ENCODE data around the gene ZNF280C.
A peak's percentile ranks its signal among the peaks of the same experiment; 100 is the strongest.
"Not testable (repeated sequence)": the region's sequence is repeated elsewhere in the genome, so short reads cannot be mapped to it uniquely, and the experiment has no call there.

The ZNF280C gene

GRCh38 chrX:130285710-130286109, 17.0 kb upstream of the ZNF280C start:
- Histone ChIP-seq H3K27me3 (ENCODE audit: low read depth, low read length) (no peaks in the 10 kb centered on the region), H3K4me3 (ENCODE audit: low read depth in 1 of 2, low read length in 2 of 2) (no peak overlapping the region), H3K27ac (ENCODE audit: low read length) (no peak overlapping the region), H3K9me3 (ENCODE audit: control insufficient read depth in 1 of 2, low read length in 2 of 2) (no peaks in the 10 kb centered on the region), H3K36me3 (ENCODE audit: control insufficient read depth in 1 of 2, insufficient read depth in 2 of 2, low read length in 2 of 2) (no peaks in the 10 kb centered on the region), H3K4me1 (ENCODE audit: control insufficient read depth in 1 of 2, insufficient read depth in 2 of 2, low read length in 2 of 2) (no peaks in the 10 kb centered on the region)

- H3K4me3 ChIP-seq (ENCODE audit: low read depth in 1 of 2, low read length in 2 of 2) = no peak overlapping the region
Measured at GRCh38 chrX:130285069-130285620, 16.4 kb upstream of the ZNF280C start.

GRCh38 chrX:130282151-130282550, 13.5 kb upstream of the ZNF280C start:
- Histone ChIP-seq H3K36me3 (ENCODE audit: control insufficient read depth in 1 of 2, insufficient read depth in 2 of 2, low read length in 2 of 2) (no peaks in the 10 kb centered on the region), H3K4me3 (ENCODE audit: low read depth in 1 of 2, low read length in 2 of 2) (no peak overlapping the region), H3K9me3 (ENCODE audit: control insufficient read depth in 1 of 2, low read length in 2 of 2) (no peaks in the 10 kb centered on the region), H3K27me3 (ENCODE audit: low read depth, low read length) (no peaks in the 10 kb centered on the region), H3K27ac (ENCODE audit: low read length) (no peak overlapping the region), H3K4me1 (ENCODE audit: control insufficient read depth in 1 of 2, insufficient read depth in 2 of 2, low read length in 2 of 2) (no peaks in the 10 kb centered on the region)

More at GRCh38 chrX:130285069-130285620, 16.4 kb upstream of the ZNF280C start:
- no peaks in the 10 kb centered on the region for H3K9me3 ChIP-seq (ENCODE audit: control insufficient read depth in 1 of 2, low read length in 2 of 2)
- no peaks in the 10 kb centered on the region for H3K36me3 ChIP-seq (ENCODE audit: control insufficient read depth in 1 of 2, insufficient read depth in 2 of 2, low read length in 2 of 2)
- H3K4me1 ChIP-seq (ENCODE audit: control insufficient read depth in 1 of 2, insufficient read depth in 2 of 2, low read length in 2 of 2) = no peaks in the 10 kb centered on the region
- no peaks in the 10 kb centered on the region for H3K27me3 ChIP-seq (ENCODE audit: low read depth, low read length)
- no peak overlapping the region for H3K27ac ChIP-seq (ENCODE audit: low read length)

- no peak overlapping the region for H3K27ac ChIP-seq (ENCODE audit: low read length)
- H3K4me3 ChIP-seq (ENCODE audit: low read depth in 1 of 2, low read length in 2 of 2) = no peak overlapping the region
- H3K27me3 ChIP-seq (ENCODE audit: low read depth, low read length) = no peaks in the 10 kb centered on the region
- no peaks in the 10 kb centered on the region for H3K9me3 ChIP-seq (ENCODE audit: control insufficient read depth in 1 of 2, low read length in 2 of 2)
- H3K36me3 ChIP-seq (ENCODE audit: control insufficient read depth in 1 of 2, insufficient read depth in 2 of 2, low read length in 2 of 2) = no peaks in the 10 kb centered on the region
- H3K4me1 ChIP-seq (ENCODE audit: control insufficient read depth in 1 of 2, insufficient read depth in 2 of 2, low read length in 2 of 2) = no peaks in the 10 kb centered on the region
Measured at GRCh38 chrX:130280901-130281300, 12.2 kb upstream of the ZNF280C start.

GRCh38 chrX:130272253-130272652, 3.6 kb upstream of the ZNF280C start:
- H3K4me1 ChIP-seq (ENCODE audit: control insufficient read depth in 1 of 2, insufficient read depth in 2 of 2, low read length in 2 of 2); H3K9me3 ChIP-seq (ENCODE audit: control insufficient read depth in 1 of 2, low read length in 2 of 2); H3K36me3 ChIP-seq (ENCODE audit: control insufficient read depth in 1 of 2, insufficient read depth in 2 of 2, low read length in 2 of 2); H3K27me3 ChIP-seq (ENCODE audit: low read depth, low read length); H3K27ac ChIP-seq (ENCODE audit: low read length); H3K4me3 ChIP-seq (ENCODE audit: low read depth in 1 of 2, low read length in 2 of 2): not testable (repeated sequence)

GRCh38 chrX:130269391-130269790, 692 bp upstream of the ZNF280C start:
- not testable (repeated sequence) for H3K9me3 ChIP-seq (ENCODE audit: control insufficient read depth in 1 of 2, low read length in 2 of 2); H3K27me3 ChIP-seq (ENCODE audit: low read depth, low read length); H3K4me1 ChIP-seq (ENCODE audit: control insufficient read depth in 1 of 2, insufficient read depth in 2 of 2, low read length in 2 of 2); H3K36me3 ChIP-seq (ENCODE audit: control insufficient read depth in 1 of 2, insufficient read depth in 2 of 2, low read length in 2 of 2); H3K4me3 ChIP-seq (ENCODE audit: low read depth in 1 of 2, low read length in 2 of 2); H3K27ac ChIP-seq (ENCODE audit: low read length)

- Histone ChIP-seq H3K9me3 (ENCODE audit: control insufficient read depth in 1 of 2, low read length in 2 of 2) (no peaks in the 10 kb centered on the region), H3K4me3 (ENCODE audit: low read depth in 1 of 2, low read length in 2 of 2) (peak overlapping the region; percentile 70 to 71), H3K27ac (ENCODE audit: low read length) (no peak overlapping the region), H3K36me3 (ENCODE audit: control insufficient read depth in 1 of 2, insufficient read depth in 2 of 2, low read length in 2 of 2) (no peaks in the 10 kb centered on the region), H3K27me3 (ENCODE audit: low read depth, low read length) (no peaks in the 10 kb centered on the region), H3K4me1 (ENCODE audit: control insufficient read depth in 1 of 2, insufficient read depth in 2 of 2, low read length in 2 of 2) (peaks cover 0 to 4% of the 10 kb centered on the region in 2 donors)
Measured at GRCh38 chrX:130267956-130268448, 697 bp downstream of the ZNF280C start.

GRCh38 chrX:130264573-130264972, 4.1 kb downstream of the ZNF280C start:
- H3K27me3 ChIP-seq (ENCODE audit: low read depth, low read length) = no peaks in the 10 kb centered on the region

GRCh38 chrX:130263016-130263415, 5.7 kb downstream of the ZNF280C start:
- Histone ChIP-seq H3K4me3 (ENCODE audit: low read depth in 1 of 2, low read length in 2 of 2) (no peak overlapping the region), H3K36me3 (ENCODE audit: control insufficient read depth in 1 of 2, insufficient read depth in 2 of 2, low read length in 2 of 2) (no peaks in the 10 kb centered on the region), H3K27ac (ENCODE audit: low read length) (no peak overlapping the region), H3K9me3 (ENCODE audit: control insufficient read depth in 1 of 2, low read length in 2 of 2) (no peaks in the 10 kb centered on the region), H3K4me1 (ENCODE audit: control insufficient read depth in 1 of 2, insufficient read depth in 2 of 2, low read length in 2 of 2) (peaks cover 0 to 4% of the 10 kb centered on the region in 2 donors), H3K27me3 (ENCODE audit: low read depth, low read length) (no peaks in the 10 kb centered on the region)

More at GRCh38 chrX:130264573-130264972, 4.1 kb downstream of the ZNF280C start:
- H3K9me3 ChIP-seq (ENCODE audit: control insufficient read depth in 1 of 2, low read length in 2 of 2) = no peaks in the 10 kb centered on the region
- no peaks in the 10 kb centered on the region for H3K36me3 ChIP-seq (ENCODE audit: control insufficient read depth in 1 of 2, insufficient read depth in 2 of 2, low read length in 2 of 2)
- H3K4me1 ChIP-seq (ENCODE audit: control insufficient read depth in 1 of 2, insufficient read depth in 2 of 2, low read length in 2 of 2) = peaks cover 0 to 4% of the 10 kb centered on the region in 2 donors
- no peak overlapping the region for H3K4me3 ChIP-seq (ENCODE audit: low read depth in 1 of 2, low read length in 2 of 2)
- no peak overlapping the region for H3K27ac ChIP-seq (ENCODE audit: low read length)

- Histone ChIP-seq H3K27ac (ENCODE audit: low read length) (no peak overlapping the region), H3K36me3 (ENCODE audit: control insufficient read depth in 1 of 2, insufficient read depth in 2 of 2, low read length in 2 of 2) (no peaks in the 10 kb centered on the region), H3K4me3 (ENCODE audit: low read depth in 1 of 2, low read length in 2 of 2) (no peak overlapping the region), H3K9me3 (ENCODE audit: control insufficient read depth in 1 of 2, low read length in 2 of 2) (no peaks in the 10 kb centered on the region), H3K4me1 (ENCODE audit: control insufficient read depth in 1 of 2, insufficient read depth in 2 of 2, low read length in 2 of 2) (peaks cover 0 to 1% of the 10 kb centered on the region in 2 donors), H3K27me3 (ENCODE audit: low read depth, low read length) (no peaks in the 10 kb centered on the region)
Measured at GRCh38 chrX:130262231-130262630, 6.5 kb downstream of the ZNF280C start.

GRCh38 chrX:130261296-130261893, 7.3 kb downstream of the ZNF280C start:
- Histone ChIP-seq H3K36me3 (ENCODE audit: control insufficient read depth in 1 of 2, insufficient read depth in 2 of 2, low read length in 2 of 2) (no peaks in the 10 kb centered on the region), H3K4me3 (ENCODE audit: low read depth in 1 of 2, low read length in 2 of 2) (no peak overlapping the region), H3K27me3 (ENCODE audit: low read depth, low read length) (no peaks in the 10 kb centered on the region), H3K9me3 (ENCODE audit: control insufficient read depth in 1 of 2, low read length in 2 of 2) (no peaks in the 10 kb centered on the region), H3K4me1 (ENCODE audit: control insufficient read depth in 1 of 2, insufficient read depth in 2 of 2, low read length in 2 of 2) (no peaks in the 10 kb centered on the region), H3K27ac (ENCODE audit: low read length) (no peak overlapping the region)

GRCh38 chrX:130260316-130260715, 8.4 kb downstream of the ZNF280C start:
- H3K9me3 ChIP-seq (ENCODE audit: control insufficient read depth in 1 of 2, low read length in 2 of 2) = no peaks in the 10 kb centered on the region
- H3K27me3 ChIP-seq (ENCODE audit: low read depth, low read length) = no peaks in the 10 kb centered on the region
- no peaks in the 10 kb centered on the region for H3K4me1 ChIP-seq (ENCODE audit: control insufficient read depth in 1 of 2, insufficient read depth in 2 of 2, low read length in 2 of 2)
- H3K27ac ChIP-seq (ENCODE audit: low read length) = no peak overlapping the region
- no peak overlapping the region for H3K4me3 ChIP-seq (ENCODE audit: low read depth in 1 of 2, low read length in 2 of 2)
- no peaks in the 10 kb centered on the region for H3K36me3 ChIP-seq (ENCODE audit: control insufficient read depth in 1 of 2, insufficient read depth in 2 of 2, low read length in 2 of 2)

All from muscle layer of duodenum (tissue), 2 donors.